AG04450 (cell line): ENCODE measurements around the gene UNC45B. TPM values are rescaled to one million over a fixed set of nuclear protein-coding genes. Genes with fewer than 3 reads are reported as not detected.

Experiments
- CTCF ChIA-PET: fragments of 300-600, 350-600 bp; formaldehyde crosslinking; extraction: SDS; loops from one replicate; lab custom pipeline; 2022; ENCODE audit warnings: antibody characterized with exemption, inconsistent platforms; lab: Charles Lee
- POLR2A ChIA-PET: fragments of 350-600 bp; formaldehyde crosslinking; extraction: SDS; loops from one replicate; lab custom pipeline; 2021; ENCODE audit warnings: antibody characterized with exemption, inconsistent platforms; lab: Yijun Ruan, JAX
- DNase-seq: peaks from one replicate; pipeline ENCODE4 v3.0.0-alpha.2; 2011; ENCODE audit warnings: low read depth, low spot score
- H3K27ac ChIP-seq: one replicate; pipeline ENCODE4 v1.5.1; 2012; ENCODE audit warnings: low read depth, low read length, control low read depth
- H3K27me3 ChIP-seq: one replicate; pipeline ENCODE4 v1.6.0; 2012; ENCODE audit warnings: low read length; ENCODE audit not compliant: control insufficient read depth, insufficient read depth
- H3K4me3 ChIP-seq: 2 replicates; pipeline ENCODE4 v1.5.1; 2011; ENCODE audit warnings: mild to moderate bottlenecking, low read depth, low read length, control low read depth
- H3K9me3 ChIP-seq: 2 replicates; pipeline ENCODE4 v1.5.1; 2012; ENCODE audit warnings: low read length; ENCODE audit not compliant: control insufficient read depth, insufficient read depth
- CTCF ChIP-seq: IDR thresholded peaks from 2 replicates; pipeline ENCODE4 v1.5.1; 2011; ENCODE audit warnings: low read depth, low read length, control low read depth, inconsistent platforms
- polyA plus RNA-seq: library from polyadenylated mRNA; depleted of rRNA; stranded (reverse); fragments of >200 nt; gene quantifications from 2 replicates; pipeline ENCODE4 v1.2.3, GENCODE V29; 2011

The UNC45B gene
- polyA plus RNA-seq, 1 experiment, result not detected

- ChIA-PET CTCF (no interaction called here), POLR2A (no interaction called here)
- no peaks in the 10 kb centered on the region for H3K27me3 ChIP-seq
- H3K9me3 ChIP-seq, result no peaks in the 10 kb centered on the region
- TF ChIP-seq CTCF, result no peak
- no peak overlapping the region for H3K27ac ChIP-seq
- no peak for DNase-seq
- H3K4me3 ChIP-seq, result no peak overlapping the region
Observed at GRCh38 chr17:35217107-35217506, 69.5 kb downstream of the UNC45B start.

- no peak for DNase-seq
- Histone ChIP-seq H3K27me3 (no peaks in the 10 kb centered on the region), H3K27ac (no peak overlapping the region), H3K4me3 (no peak overlapping the region), H3K9me3 (no peaks in the 10 kb centered on the region)
- TF ChIP-seq CTCF, result no peak
- POLR2A ChIA-PET, result no interaction called here
- CTCF ChIA-PET, result no interaction called here
Observed at GRCh38 chr17:35218915-35219314, 71.3 kb downstream of the UNC45B start.

GRCh38 chr17:35222452-35222851 is 74.8 kb downstream of the UNC45B start:
- peaks cover 3% of the 10 kb centered on the region for H3K27me3 ChIP-seq
- no peak for DNase-seq
- H3K9me3 ChIP-seq, result no peaks in the 10 kb centered on the region
- POLR2A ChIA-PET, result no interaction called here
- no peak overlapping the region for H3K27ac ChIP-seq
- CTCF ChIA-PET, result no interaction called here
- H3K4me3 ChIP-seq, result no peak overlapping the region
- TF ChIP-seq CTCF, result no peak

- Histone ChIP-seq H3K27me3 (peaks cover 3% of the 10 kb centered on the region), H3K9me3 (no peaks in the 10 kb centered on the region), H3K4me3 (no peak overlapping the region), H3K27ac (no peak overlapping the region)
- no peak for TF ChIP-seq CTCF
- ChIA-PET CTCF (no interaction called here), POLR2A (no interaction called here)
- no peak for DNase-seq
Observed at GRCh38 chr17:35224436-35224835, 76.8 kb downstream of the UNC45B start.

GRCh38 chr17:35227546-35227945 is 79.9 kb downstream of the UNC45B start:
- Histone ChIP-seq H3K4me3 (no peak overlapping the region), H3K9me3 (no peaks in the 10 kb centered on the region), H3K27me3 (peaks cover 5% of the 10 kb centered on the region), H3K27ac (no peak overlapping the region)
- ChIA-PET POLR2A (no interaction called here), CTCF (no interaction called here)
- no peak for DNase-seq
- TF ChIP-seq CTCF, result no peak
